ENCODE results near the gene PPM1A. TPM values are rescaled to one million over a fixed set of nuclear protein-coding genes. Genes with fewer than 3 reads are reported as not detected.

Gene PPM1A
- total and polyA plus RNA-seq, 2 donors (not counting 3 experiments of a cell fraction or from before 2014, with no cell fraction given), result 14.1 to 33.9 TPM

- dilution Hi-C loops (cut with MboI; ENCODE audit: extremely low pct_ligation_motif_present, low sequenced_read_pairs), result no loop called here
- H3K4me1 ChIP-seq (ENCODE audit: control insufficient read depth, extremely low read depth, insufficient read depth, low read length), result no peaks in the 10 kb centered on the region
- ChIA-PET CTCF (interaction anchor here (1.2 kb wide), 1 partner anchor 329 kb away, joined by 3 read pairs; no protein-coding TSS in a partner anchor), POLR2A (no interaction called here)
- no peaks in the 10 kb centered on the region for H3K36me3 ChIP-seq (ENCODE audit: control insufficient read depth in 2 of 2, extremely low read depth in 1 of 2, insufficient read depth in 2 of 2, low read length in 2 of 2)
- intact Hi-C loops (cut with micrococcal nuclease), result no loop called here
- H4K20me1 ChIP-seq (replicated peaks; ENCODE audit: control insufficient read depth, extremely low read depth, insufficient read depth, low read length), result no peaks in the 10 kb centered on the region
- FAIRE-seq (no peak), DNase-seq (ENCODE audit: low read depth, low spot score) (no peak)
- peaks cover 4 to 23% of the 10 kb centered on the region in 2 experiments for H3K27me3 ChIP-seq (ENCODE audit: control insufficient read depth in 2 of 2, insufficient read depth in 2 of 2, low read length in 2 of 2)
- no peak overlapping the region for H3K4me3 ChIP-seq (replicated peaks in 1 of 3; ENCODE audit: insufficient read depth in 1 of 3, low read depth in 1 of 3, low read length in 3 of 3)
- H3K9me3 ChIP-seq (replicated peaks; ENCODE audit: control insufficient read depth, insufficient read depth, low read length), result no peaks in the 10 kb centered on the region
- BruUV-seq (replicated peaks), result no TSS peak
- no peak overlapping the region for H3K27ac ChIP-seq (ENCODE audit: insufficient read depth, low read depth, low read length)
- TF ChIP-seq POLR2A (IDR thresholded peaks at IDR 0.05; ENCODE audit: low read depth, low read length) (no peak), POLR2AphosphoS5 (IDR thresholded peaks at IDR 0.05; ENCODE audit: insufficient read depth, low read depth, low read length) (no peak), GATA2 (IDR thresholded peaks at IDR 0.05; ENCODE audit: insufficient read depth, insufficient read length, low read depth, low read length) (no peak), MAX (IDR thresholded peaks at IDR 0.05; ENCODE audit: insufficient read depth, insufficient read length) (no peak), EZH2 (IDR thresholded peaks at IDR 0.05; ENCODE audit: borderline replicate concordance, low read depth, low read length, severe bottlenecking) (no peak)
- TF ChIP-seq, protein P1, sequence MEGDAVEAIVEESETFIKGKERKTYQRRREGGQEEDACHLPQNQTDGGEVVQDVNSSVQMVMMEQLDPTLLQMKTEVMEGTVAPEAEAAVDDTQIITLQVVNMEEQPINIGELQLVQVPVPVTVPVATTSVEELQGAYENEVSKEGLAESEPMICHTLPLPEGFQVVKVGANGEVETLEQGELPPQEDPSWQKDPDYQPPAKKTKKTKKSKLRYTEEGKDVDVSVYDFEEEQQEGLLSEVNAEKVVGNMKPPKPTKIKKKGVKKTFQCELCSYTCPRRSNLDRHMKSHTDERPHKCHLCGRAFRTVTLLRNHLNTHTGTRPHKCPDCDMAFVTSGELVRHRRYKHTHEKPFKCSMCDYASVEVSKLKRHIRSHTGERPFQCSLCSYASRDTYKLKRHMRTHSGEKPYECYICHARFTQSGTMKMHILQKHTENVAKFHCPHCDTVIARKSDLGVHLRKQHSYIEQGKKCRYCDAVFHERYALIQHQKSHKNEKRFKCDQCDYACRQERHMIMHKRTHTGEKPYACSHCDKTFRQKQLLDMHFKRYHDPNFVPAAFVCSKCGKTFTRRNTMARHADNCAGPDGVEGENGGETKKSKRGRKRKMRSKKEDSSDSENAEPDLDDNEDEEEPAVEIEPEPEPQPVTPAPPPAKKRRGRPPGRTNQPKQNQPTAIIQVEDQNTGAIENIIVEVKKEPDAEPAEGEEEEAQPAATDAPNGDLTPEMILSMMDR (IDR thresholded peaks at IDR 0.05; ENCODE audit: extremely low read depth in 1 of 2, insufficient read depth in 1 of 2, low read depth in 1 of 2, low read length in 2 of 2), result no peak
- no peak overlapping the region for H3K4me2 ChIP-seq (ENCODE audit: insufficient read depth, low read length)
- H3K9me1 ChIP-seq (replicated peaks; ENCODE audit: control insufficient read depth, extremely low read depth, insufficient read depth, low read length), result no peaks in the 10 kb centered on the region
- no peak overlapping the region for H2AFZ ChIP-seq (ENCODE audit: low read depth, low read length)
- no peak overlapping the region for H3K9ac ChIP-seq (replicated peaks; ENCODE audit: extremely low read depth, insufficient read depth, low read length)
- H3K79me2 ChIP-seq (ENCODE audit: control insufficient read depth, insufficient read depth, low read length), result no peaks in the 10 kb centered on the region
Measured at GRCh38 chr14:60233251-60233650, 15.8 kb upstream of the PPM1A start.
